Astrocyte (in vitro differentiated cells and primary cell): ENCODE results near the gene TPPP3. TPM values are rescaled to one million over a fixed set of nuclear protein-coding genes. Genes with fewer than 3 reads are reported as not detected.

Experiments
- DNase-seq: peaks from one replicate; pipeline ENCODE4 v3.0.0-alpha.2; 2010; ENCODE audit warnings: low read depth
- FAIRE-seq: peaks from 2 replicates; lab custom pipeline; 2011; peaks lifted over from hg19 to GRCh38; lab: Jason Lieb, UNC
- H2AFZ ChIP-seq: 2 replicates; pipeline ENCODE4 v1.6.0; 2012; ENCODE audit warnings: low read depth, low read length, inconsistent platforms
- H3K27ac ChIP-seq: 2 replicates; pipeline ENCODE4 v1.5.1; 2011; ENCODE audit warnings: low read depth, low read length, inconsistent platforms
- H3K27me3 ChIP-seq: 2 replicates; pipeline ENCODE4 v1.6.0; 2011; ENCODE audit warnings: low read length, inconsistent platforms; ENCODE audit not compliant: insufficient read depth
- H3K36me3 ChIP-seq: 2 replicates; pipeline ENCODE4 v1.5.1; 2011; ENCODE audit warnings: low read length, inconsistent platforms; ENCODE audit not compliant: insufficient read depth
- H3K4me1 ChIP-seq: 2 replicates; pipeline ENCODE4 v1.5.1; 2011; ENCODE audit warnings: low read length, inconsistent platforms; ENCODE audit not compliant: insufficient read depth
- H3K4me2 ChIP-seq: 2 replicates; pipeline ENCODE4 v1.6.0; 2012; ENCODE audit warnings: low read length, inconsistent platforms
- H3K4me3 ChIP-seq: 2 replicates; pipeline ENCODE4 v1.5.1; 2011; ENCODE audit warnings: low read depth, mild to moderate bottlenecking, low read length, inconsistent platforms; ENCODE audit not compliant: insufficient read depth
- H3K79me2 ChIP-seq: 2 replicates; pipeline ENCODE4 v1.6.0; 2012; ENCODE audit warnings: mild to moderate bottlenecking, low read length, inconsistent platforms; ENCODE audit not compliant: insufficient read depth
- H3K9ac ChIP-seq: 2 replicates; pipeline ENCODE4 v1.6.0; 2012; ENCODE audit warnings: mild to moderate bottlenecking, low read length, inconsistent platforms
- H3K9me3 ChIP-seq: 2 replicates; pipeline ENCODE4 v1.5.1; 2012; ENCODE audit warnings: low read depth, mild to moderate bottlenecking, low read length, inconsistent platforms; ENCODE audit not compliant: insufficient read depth
- H4K20me1 ChIP-seq: 2 replicates; pipeline ENCODE4 v1.6.0; 2012; ENCODE audit warnings: low read length, inconsistent platforms; ENCODE audit not compliant: insufficient read depth
- H3K27ac Mint-ChIP-seq: one replicate; pipeline ENCODE4 v1.8.0; 2021; ENCODE audit warnings: mild to moderate bottlenecking, mixed read lengths; ENCODE audit not compliant: unreplicated experiment
- H3K27me3 Mint-ChIP-seq: one replicate; pipeline ENCODE4 v1.8.0; 2021; ENCODE audit warnings: low read depth, mixed read lengths; ENCODE audit not compliant: unreplicated experiment
- H3K36me3 Mint-ChIP-seq: one replicate; pipeline ENCODE4 v1.8.0; 2021; ENCODE audit warnings: low read depth, mixed read lengths; ENCODE audit not compliant: unreplicated experiment
- H3K4me1 Mint-ChIP-seq: one replicate; pipeline ENCODE4 v1.8.0; 2021; ENCODE audit warnings: low read depth, mixed read lengths; ENCODE audit not compliant: unreplicated experiment
- H3K4me3 Mint-ChIP-seq: one replicate; pipeline ENCODE4 v1.8.0; 2021; ENCODE audit warnings: mild to moderate bottlenecking, moderate library complexity, mixed read lengths; ENCODE audit not compliant: unreplicated experiment
- H3K9me3 Mint-ChIP-seq: one replicate; pipeline ENCODE4 v1.8.0; 2021; ENCODE audit warnings: mild to moderate bottlenecking, mixed read lengths; ENCODE audit not compliant: unreplicated experiment
- EZH2 ChIP-seq: IDR thresholded peaks from 2 replicates; pipeline ENCODE4 v1.6.1; 2012; ENCODE audit warnings: mild to moderate bottlenecking, low read length, inconsistent platforms; ENCODE audit not compliant: insufficient read depth
- total RNA-seq: library from RNA; stranded (reverse); gene quantifications from 2 replicates; pipeline ENCODE4 v1.2.1, GENCODE V29; 2021
- TF ChIP-seq, protein P1 (sequence below): IDR thresholded peaks from 2 replicates; pipeline ENCODE4 v1.5.1; 2011; ENCODE audit warnings: low read depth, mild to moderate bottlenecking, inconsistent platforms, low read length, moderate library complexity; ENCODE audit not compliant: insufficient read depth

The TPPP3 gene
- total RNA-seq, 1 donor from 2014 or later, result 0.75 TPM

DNA sequence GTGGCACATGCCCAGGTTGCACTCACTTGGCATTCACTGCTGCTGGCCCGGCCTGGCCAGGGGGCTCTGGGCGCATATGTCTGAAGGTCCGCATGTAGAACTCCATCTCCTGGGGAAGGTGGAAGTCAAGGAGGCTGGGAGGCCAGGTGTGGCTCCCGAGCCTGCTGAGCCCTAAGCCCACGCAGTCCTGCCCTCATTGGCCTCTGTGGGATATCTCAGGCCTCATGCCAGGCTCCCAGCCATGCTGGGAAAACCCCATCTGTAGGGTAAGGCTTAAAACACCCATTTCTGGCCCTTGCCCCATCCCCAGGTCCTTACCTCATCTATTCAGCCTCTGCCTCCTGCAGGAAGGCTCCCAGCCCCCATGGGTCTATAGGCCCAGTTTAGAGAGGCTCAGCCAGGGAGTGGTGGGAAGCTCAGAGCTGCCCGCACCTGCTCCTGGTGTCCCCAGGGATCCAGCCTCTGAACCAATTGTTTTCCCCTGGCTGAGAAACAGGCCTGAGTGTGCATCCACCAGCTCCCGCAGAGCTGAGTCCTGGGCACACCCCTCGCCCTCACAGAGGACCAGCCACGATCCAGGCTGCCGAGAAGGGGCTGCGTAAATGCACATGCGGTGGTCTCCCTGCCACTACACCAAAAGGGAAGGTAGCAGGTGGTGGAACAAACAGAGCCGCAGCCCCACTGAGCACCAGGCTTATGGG lies 2.3 kb upstream of the TPPP3 start:
- no peak overlapping the region for H3K4me3 Mint-ChIP-seq
- H3K27me3 Mint-ChIP-seq, result peaks cover 40% of the 10 kb centered on the region
- Histone ChIP-seq H3K4me2 (peak overlapping the region; percentile 59), H3K36me3 (no peaks in the 10 kb centered on the region), H2AFZ (peak overlapping the region; percentile 24), H4K20me1 (peaks cover 4% of the 10 kb centered on the region), H3K79me2 (no peaks in the 10 kb centered on the region), H3K4me3 (no peak overlapping the region), H3K9ac (no peak overlapping the region), H3K9me3 (no peaks in the 10 kb centered on the region), H3K27ac (no peak overlapping the region), H3K27me3 (peaks cover 3% of the 10 kb centered on the region), H3K4me1 (peaks cover 25% of the 10 kb centered on the region)
- H3K4me1 Mint-ChIP-seq, result no peaks in the 10 kb centered on the region
- DNase-seq, result no peak
- FAIRE-seq, result no peak
- no peak overlapping the region for H3K27ac Mint-ChIP-seq
- H3K9me3 Mint-ChIP-seq, result peaks cover 2% of the 10 kb centered on the region
- peaks cover 2% of the 10 kb centered on the region for H3K36me3 Mint-ChIP-seq
- TF ChIP-seq EZH2, result no peak
- TF ChIP-seq, protein P1, sequence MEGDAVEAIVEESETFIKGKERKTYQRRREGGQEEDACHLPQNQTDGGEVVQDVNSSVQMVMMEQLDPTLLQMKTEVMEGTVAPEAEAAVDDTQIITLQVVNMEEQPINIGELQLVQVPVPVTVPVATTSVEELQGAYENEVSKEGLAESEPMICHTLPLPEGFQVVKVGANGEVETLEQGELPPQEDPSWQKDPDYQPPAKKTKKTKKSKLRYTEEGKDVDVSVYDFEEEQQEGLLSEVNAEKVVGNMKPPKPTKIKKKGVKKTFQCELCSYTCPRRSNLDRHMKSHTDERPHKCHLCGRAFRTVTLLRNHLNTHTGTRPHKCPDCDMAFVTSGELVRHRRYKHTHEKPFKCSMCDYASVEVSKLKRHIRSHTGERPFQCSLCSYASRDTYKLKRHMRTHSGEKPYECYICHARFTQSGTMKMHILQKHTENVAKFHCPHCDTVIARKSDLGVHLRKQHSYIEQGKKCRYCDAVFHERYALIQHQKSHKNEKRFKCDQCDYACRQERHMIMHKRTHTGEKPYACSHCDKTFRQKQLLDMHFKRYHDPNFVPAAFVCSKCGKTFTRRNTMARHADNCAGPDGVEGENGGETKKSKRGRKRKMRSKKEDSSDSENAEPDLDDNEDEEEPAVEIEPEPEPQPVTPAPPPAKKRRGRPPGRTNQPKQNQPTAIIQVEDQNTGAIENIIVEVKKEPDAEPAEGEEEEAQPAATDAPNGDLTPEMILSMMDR, result no peak

DNA sequence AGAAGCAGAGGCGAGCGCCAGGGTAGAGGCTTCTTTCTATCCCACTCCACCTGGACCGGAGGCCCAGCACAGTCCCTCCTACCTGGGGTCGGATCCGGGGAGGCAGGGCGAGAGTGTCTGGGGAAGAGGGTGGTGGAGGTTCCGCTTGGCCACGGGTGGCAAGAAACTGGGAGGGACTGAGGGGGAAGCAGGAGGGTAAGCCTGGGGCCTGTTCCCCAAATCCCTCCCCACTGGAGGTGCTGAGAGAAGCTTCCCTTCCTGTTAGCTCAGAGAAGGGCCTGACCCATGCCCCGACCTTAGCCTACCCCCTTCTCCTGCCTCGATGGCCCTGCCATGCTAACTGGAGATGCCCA lies 1.8 kb upstream of the TPPP3 start:
- Histone ChIP-seq H3K4me3 (no peak overlapping the region), H4K20me1 (peaks cover 4% of the 10 kb centered on the region), H3K4me1 (peaks cover 25% of the 10 kb centered on the region), H3K79me2 (no peaks in the 10 kb centered on the region), H3K4me2 (no peak overlapping the region), H2AFZ (no peak overlapping the region), H3K9ac (no peak overlapping the region), H3K27me3 (peaks cover 3% of the 10 kb centered on the region), H3K9me3 (no peaks in the 10 kb centered on the region), H3K36me3 (no peaks in the 10 kb centered on the region), H3K27ac (no peak overlapping the region)
- no peak for DNase-seq
- TF ChIP-seq, protein P1, result no peak
- no peak for TF ChIP-seq EZH2
- H3K27me3 Mint-ChIP-seq, result peaks cover 42% of the 10 kb centered on the region
- FAIRE-seq, result no peak
- no peak overlapping the region for H3K27ac Mint-ChIP-seq
- no peaks in the 10 kb centered on the region for H3K4me1 Mint-ChIP-seq
- H3K36me3 Mint-ChIP-seq, result peaks cover 2% of the 10 kb centered on the region
- H3K9me3 Mint-ChIP-seq, result peaks cover 2% of the 10 kb centered on the region
- no peak overlapping the region for H3K4me3 Mint-ChIP-seq
